ENCODE data around the gene ACOX3. TPM values are rescaled to one million over a fixed set of nuclear protein-coding genes. Genes with fewer than 3 reads are reported as not detected.

The ACOX3 gene
- total and polyA plus RNA-seq, 10 of the 15 experiments (the other 5 are each of a cell fraction or from before 2014, with no cell fraction given), result 2.0 to 24.5 (median 14.0) TPM

GRCh38 chr4:8346838-8347605, 93.5 kb downstream of the ACOX3 start:
- Histone ChIP-seq H3K36me3 (ENCODE audit: control insufficient read depth in 2 of 2, insufficient read depth in 2 of 2, low read length in 1 of 2) (no peaks in the 10 kb centered on the region), H3K9ac (ENCODE audit: control insufficient read depth, insufficient read depth, low read length) (no peak overlapping the region), H3K9me3 (replicated peaks; ENCODE audit: control insufficient read depth, insufficient read depth, low read length) (no peaks in the 10 kb centered on the region), H3K27ac (ENCODE audit: control insufficient read depth, insufficient read depth) (no peak overlapping the region), H3K4me2 (ENCODE audit: control insufficient read depth, insufficient read depth) (no peak overlapping the region), H3K79me2 (ENCODE audit: control insufficient read depth, insufficient read depth, low read length) (no peaks in the 10 kb centered on the region), H3K4me3 (no peak overlapping the region), H3K27me3 (replicated peaks in 1 of 2; ENCODE audit: control insufficient read depth in 2 of 2, insufficient read depth in 2 of 2, low read length in 1 of 2) (no peaks in the 10 kb centered on the region; a peak in 1 of 4 replicates), H2AFZ (ENCODE audit: control insufficient read depth, low read depth, low read length) (no peak overlapping the region), H4K20me1 (ENCODE audit: control insufficient read depth, insufficient read depth) (no peaks in the 10 kb centered on the region), H3K4me1 (ENCODE audit: control insufficient read depth, insufficient read depth, low read length) (no peaks in the 10 kb centered on the region)
- ChIA-PET POLR2A (no interaction called here), SMC1A (ENCODE audit: uncharacterized antibody, unreplicated experiment) (no interaction called here), CTCF (no interaction called here), RAD21 (ENCODE audit: unreplicated experiment) (no interaction called here)
- no peak for FAIRE-seq
- no peak for DNase-seq (ENCODE audit: low read depth, low spot score)
- BruUV-seq (replicated peaks), result no TSS peak
- TF ChIP-seq NR2C1 (IDR thresholded peaks at IDR 0.05) (no peak), SRF (IDR thresholded peaks at IDR 0.05; ENCODE audit: low read depth in 2 of 2, low read length in 2 of 2) (no peak), ZZZ3 (IDR thresholded peaks at IDR 0.05; ENCODE audit: control insufficient read depth, insufficient read length, low read depth) (no peak), JUND (IDR thresholded peaks at IDR 0.05; ENCODE audit: low read depth, low read length) (no peak), PAX5 (IDR thresholded peaks at IDR 0.05; ENCODE audit: borderline replicate concordance, low read depth, low read length) (no peak), MTA2 (IDR thresholded peaks at IDR 0.05; ENCODE audit: low read depth) (no peak), NFIC (IDR thresholded peaks at IDR 0.05; ENCODE audit: low read depth, low read length) (no peak), MYB (IDR thresholded peaks at IDR 0.05; ENCODE audit: borderline replicate concordance, low read depth, low read length) (no peak), ASH2L (IDR thresholded peaks at IDR 0.05; ENCODE audit: borderline replicate concordance, low read depth) (no peak), E2F4 (IDR thresholded peaks at IDR 0.05; ENCODE audit: low read depth, low read length) (no peak), DPF2 (IDR thresholded peaks at IDR 0.05) (no peak), SIN3A (IDR thresholded peaks at IDR 0.05; ENCODE audit: low read depth, low read length) (no peak)
- intact Hi-C loops (cut with micrococcal nuclease; ENCODE audit: unreplicated experiment), result no loop called here
- in situ Hi-C loops (cut with MboI), result no loop called here
- ATAC-seq, result no peak
- 48% methylated on average over 16 of the region's 16 CpGs for WGBS (ENCODE audit: insufficient coverage, insufficient replicate concordance, low lambda C conversion rate, missing lambda C conversion rate)
